H1 (cell line): ENCODE measurements around the gene IFIT5.
"Not testable (repeated sequence)": the region's sequence is repeated elsewhere in the genome, so short reads cannot be mapped to it uniquely, and the experiment has no call there.

ENCODE experiments used
- CEBPB ChIP-seq: IDR thresholded peaks from 2 replicates; pipeline ENCODE4 v1.6.1; 2012; ENCODE audit warnings: low read depth, low read length
- EP300 ChIP-seq, 2 experiments: IDR thresholded peaks; 1 replicate in 1 of 2; 2 replicates in 1 of 2; pipeline ENCODE4 v1.6.1; 2011 to 2012; ENCODE audit warnings: low read depth in 2 of 2, low read length in 2 of 2, mild to moderate bottlenecking in 2 of 2, borderline replicate concordance in 1 of 2, inconsistent platforms in 1 of 2, moderate library complexity in 1 of 2
- EZH2 ChIP-seq: fragments of 200-600 bp; sonication (generic); IDR thresholded peaks from 2 replicates; pipeline ENCODE4 v1.7.1; 2012; ENCODE audit warnings: low read depth, mild to moderate bottlenecking, moderate library complexity, low read length, inconsistent platforms; ENCODE audit not compliant: severe bottlenecking
- KDM5A ChIP-seq: fragments of 200-600 bp; IDR thresholded peaks from 2 replicates; pipeline ENCODE4 v1.7.1; 2012; ENCODE audit warnings: mild to moderate bottlenecking, low read length, inconsistent platforms, mixed read lengths
- POU5F1 ChIP-seq: IDR thresholded peaks from 2 replicates; pipeline ENCODE4 v1.6.1; 2011; ENCODE audit warnings: low read depth, mild to moderate bottlenecking, low read length, moderate library complexity
- RAD21 ChIP-seq, 2 experiments: IDR thresholded peaks in 1 of 2; conservative IDR thresholded peaks in 1 of 2; 2 replicates each; pipeline ENCODE4 v1.6.1; 2011; ENCODE audit warnings: low read depth in 2 of 2, low read length in 2 of 2, improper control_type of control experiment in 1 of 2, inconsistent platforms in 1 of 2, mild to moderate bottlenecking in 1 of 2, moderate library complexity in 1 of 2
- SIRT6 ChIP-seq: IDR thresholded peaks from one replicate; pipeline ENCODE4 v1.7.1; 2012; ENCODE audit warnings: low read length, inconsistent platforms
- TAF7 ChIP-seq: optimal IDR thresholded peaks from 2 replicates; pipeline ENCODE3; 2011; ENCODE audit warnings: low read depth, mild to moderate bottlenecking, inconsistent platforms, low read length, moderate library complexity, borderline replicate concordance
- TCF12 ChIP-seq: IDR thresholded peaks from 2 replicates; pipeline ENCODE4 v1.6.1; 2011; ENCODE audit warnings: low read depth, mild to moderate bottlenecking, low read length
- ZNF274 ChIP-seq: IDR thresholded peaks from 2 replicates; pipeline ENCODE4 v1.7.0; 2012; ENCODE audit warnings: low read length, borderline replicate concordance; ENCODE audit errors: extremely low read depth
- TF ChIP-seq, protein P1 (sequence below), 3 experiments: IDR thresholded peaks; 1 replicate in 2 of 3; 2 replicates in 1 of 3; pipeline versions ENCODE4 v1.5.1 to v1.6.1; 2011; ENCODE audit warnings: low read length in 3 of 3, mild to moderate bottlenecking in 3 of 3, inconsistent platforms in 2 of 3, low read depth in 1 of 3, moderate library complexity in 1 of 3; ENCODE audit not compliant: insufficient read depth in 1 of 3; ENCODE audit errors: control extremely low read depth in 1 of 3
- TF ChIP-seq, protein P2 (sequence below): IDR thresholded peaks from 2 replicates; pipeline ENCODE4 v1.6.1; 2012; ENCODE audit warnings: low read length, inconsistent platforms

GRCh38 chr10:89444819-89445218 lies 30.5 kb downstream of the IFIT5 start:
- TF ChIP-seq KDM5A; RAD21 (IDR thresholded peaks at IDR 0.05 in 1 of 2, conservative IDR thresholded peaks at IDR 0.05 in 1 of 2; ENCODE audit: low read depth in 2 of 2, low read length in 2 of 2); EP300 (IDR thresholded peaks at IDR 0.05; ENCODE audit: borderline replicate concordance in 1 of 2, low read depth in 2 of 2, low read length in 2 of 2); POU5F1; CEBPB; EZH2; ZNF274; TCF12; TAF7; SIRT6: not testable (repeated sequence)
- TF ChIP-seq, protein P1, sequence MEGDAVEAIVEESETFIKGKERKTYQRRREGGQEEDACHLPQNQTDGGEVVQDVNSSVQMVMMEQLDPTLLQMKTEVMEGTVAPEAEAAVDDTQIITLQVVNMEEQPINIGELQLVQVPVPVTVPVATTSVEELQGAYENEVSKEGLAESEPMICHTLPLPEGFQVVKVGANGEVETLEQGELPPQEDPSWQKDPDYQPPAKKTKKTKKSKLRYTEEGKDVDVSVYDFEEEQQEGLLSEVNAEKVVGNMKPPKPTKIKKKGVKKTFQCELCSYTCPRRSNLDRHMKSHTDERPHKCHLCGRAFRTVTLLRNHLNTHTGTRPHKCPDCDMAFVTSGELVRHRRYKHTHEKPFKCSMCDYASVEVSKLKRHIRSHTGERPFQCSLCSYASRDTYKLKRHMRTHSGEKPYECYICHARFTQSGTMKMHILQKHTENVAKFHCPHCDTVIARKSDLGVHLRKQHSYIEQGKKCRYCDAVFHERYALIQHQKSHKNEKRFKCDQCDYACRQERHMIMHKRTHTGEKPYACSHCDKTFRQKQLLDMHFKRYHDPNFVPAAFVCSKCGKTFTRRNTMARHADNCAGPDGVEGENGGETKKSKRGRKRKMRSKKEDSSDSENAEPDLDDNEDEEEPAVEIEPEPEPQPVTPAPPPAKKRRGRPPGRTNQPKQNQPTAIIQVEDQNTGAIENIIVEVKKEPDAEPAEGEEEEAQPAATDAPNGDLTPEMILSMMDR (IDR thresholded peaks at IDR 0.05; ENCODE audit: control extremely low read depth in 1 of 3, insufficient read depth in 1 of 3, low read depth in 1 of 3, low read length in 3 of 3) = not testable (repeated sequence)
- TF ChIP-seq, protein P2, sequence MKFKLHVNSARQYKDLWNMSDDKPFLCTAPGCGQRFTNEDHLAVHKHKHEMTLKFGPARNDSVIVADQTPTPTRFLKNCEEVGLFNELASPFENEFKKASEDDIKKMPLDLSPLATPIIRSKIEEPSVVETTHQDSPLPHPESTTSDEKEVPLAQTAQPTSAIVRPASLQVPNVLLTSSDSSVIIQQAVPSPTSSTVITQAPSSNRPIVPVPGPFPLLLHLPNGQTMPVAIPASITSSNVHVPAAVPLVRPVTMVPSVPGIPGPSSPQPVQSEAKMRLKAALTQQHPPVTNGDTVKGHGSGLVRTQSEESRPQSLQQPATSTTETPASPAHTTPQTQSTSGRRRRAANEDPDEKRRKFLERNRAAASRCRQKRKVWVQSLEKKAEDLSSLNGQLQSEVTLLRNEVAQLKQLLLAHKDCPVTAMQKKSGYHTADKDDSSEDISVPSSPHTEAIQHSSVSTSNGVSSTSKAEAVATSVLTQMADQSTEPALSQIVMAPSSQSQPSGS = not testable (repeated sequence)
